Stimulated activated CD4-positive, alpha-beta T cell treated with anti-CD3 and anti-CD28 coated beads, TNF-alpha, amount 100 ng/mL, for 1 hour (primary cell): ENCODE data around the gene DCXR.

ENCODE experiments used
- DNase-seq, 3 donors: peaks; one replicate each; pipeline ENCODE4 v3.0.0-alpha.2; 2020; ENCODE audit warnings: low read depth in 3 of 3, low spot score in 1 of 3

The DCXR gene

GRCh38 chr17:82013772-82014321 is 23.6 kb downstream of the DCXR start:
- no peak for DNase-seq

- DNase-seq: no peak
These were observed 24.2 kb downstream of the DCXR start for GRCh38 chr17:82013341-82013740.

- DNase-seq: no peak
These were observed 24.7 kb downstream of the DCXR start for GRCh38 chr17:82012640-82013295.

- DNase-seq: no peak
These were observed 25.2 kb downstream of the DCXR start for GRCh38 chr17:82012261-82012639.

GRCh38 chr17:82011617-82012187 is 25.8 kb downstream of the DCXR start:
- DNase-seq: no peak

- DNase-seq: no peak
These were observed 26.6 kb downstream of the DCXR start for GRCh38 chr17:82010575-82011525.

GRCh38 chr17:82009413-82009812 is 28.1 kb downstream of the DCXR start:
- no peak for DNase-seq

DNA sequence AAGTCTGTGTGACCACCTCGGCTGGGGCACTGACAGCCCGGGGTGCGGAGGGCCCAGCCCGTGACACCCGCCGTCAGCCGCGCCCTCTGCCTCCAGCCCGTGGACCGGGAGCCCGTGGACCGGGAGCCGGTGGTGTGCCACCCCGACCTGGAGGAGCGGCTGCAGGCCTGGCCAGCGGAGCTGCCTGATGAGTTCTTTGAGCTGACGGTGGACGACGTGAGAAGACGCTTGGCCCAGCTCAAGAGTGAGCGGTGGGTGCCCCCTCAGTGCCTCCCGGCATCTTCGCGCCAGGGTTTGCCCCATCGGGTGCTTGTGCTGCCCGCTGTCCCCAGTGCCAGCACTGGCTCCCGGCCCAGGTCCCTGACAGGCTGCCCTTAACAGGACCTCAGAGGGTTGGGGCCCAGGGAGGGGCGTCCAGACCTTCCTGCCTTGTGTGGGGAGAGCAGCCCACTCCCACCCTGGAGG is 28.5 kb downstream of the DCXR start:
- DNase-seq: no peak

DNA sequence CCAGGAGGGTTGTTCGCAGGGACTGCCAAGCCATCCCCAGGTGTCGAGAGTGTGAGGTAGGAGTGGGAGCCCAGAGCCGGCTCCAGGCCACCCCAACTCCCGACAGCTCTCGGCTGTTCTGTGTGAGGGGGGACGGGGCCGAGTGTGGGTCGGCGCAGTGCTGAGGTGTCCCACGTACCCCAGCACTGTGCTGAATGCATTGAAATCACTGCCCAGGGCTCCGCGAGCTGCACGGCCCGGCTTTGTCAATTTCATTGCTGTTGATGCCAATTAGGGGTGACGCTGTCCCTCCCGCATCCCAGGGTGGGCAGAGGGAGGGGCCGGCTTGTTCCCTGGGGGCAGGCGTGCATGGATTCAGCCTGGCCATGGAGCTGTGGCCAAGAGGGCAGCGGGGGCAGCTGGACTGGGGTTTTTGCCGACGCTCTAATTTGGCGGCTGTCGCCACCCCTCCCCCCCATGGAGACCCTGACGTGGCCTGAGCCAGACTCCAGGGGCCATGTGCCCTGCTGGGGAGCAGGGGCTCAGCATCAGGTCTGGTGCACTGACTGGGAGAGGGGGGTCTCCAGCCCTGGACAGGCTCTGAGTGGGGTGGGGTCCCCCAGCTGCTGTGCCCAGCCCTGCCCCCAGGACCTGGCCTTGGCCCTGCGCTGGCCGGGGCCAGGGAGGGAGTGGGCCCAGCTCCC is 29.1 kb downstream of the DCXR start:
- no peak for DNase-seq

- DNase-seq: no peak
These were observed 29.8 kb downstream of the DCXR start for GRCh38 chr17:82007495-82008257.

DNA sequence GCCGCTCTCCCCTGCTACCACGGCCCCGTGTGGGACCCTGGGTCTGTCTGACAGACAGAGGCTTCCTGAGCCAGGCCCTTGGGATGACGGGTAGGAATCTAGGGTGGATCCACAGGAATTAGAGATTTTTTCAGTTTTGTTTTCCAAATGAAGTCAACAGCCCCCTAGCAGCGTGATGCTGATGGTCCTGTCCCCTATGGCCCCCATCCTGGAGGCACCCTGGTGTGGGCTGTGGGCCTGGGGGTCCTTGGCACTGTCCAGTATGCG is 30.3 kb downstream of the DCXR start:
- DNase-seq: no peak

- no peak for DNase-seq
These were observed 30.8 kb downstream of the DCXR start for GRCh38 chr17:82006468-82007227.

GRCh38 chr17:82005701-82006348 is 31.7 kb downstream of the DCXR start:
- DNase-seq: no peak

GRCh38 chr17:82004517-82005455 is 32.7 kb downstream of the DCXR start:
- no peak for DNase-seq

- no peak for DNase-seq
These were observed 33.8 kb downstream of the DCXR start for GRCh38 chr17:82003411-82004381.

DNA sequence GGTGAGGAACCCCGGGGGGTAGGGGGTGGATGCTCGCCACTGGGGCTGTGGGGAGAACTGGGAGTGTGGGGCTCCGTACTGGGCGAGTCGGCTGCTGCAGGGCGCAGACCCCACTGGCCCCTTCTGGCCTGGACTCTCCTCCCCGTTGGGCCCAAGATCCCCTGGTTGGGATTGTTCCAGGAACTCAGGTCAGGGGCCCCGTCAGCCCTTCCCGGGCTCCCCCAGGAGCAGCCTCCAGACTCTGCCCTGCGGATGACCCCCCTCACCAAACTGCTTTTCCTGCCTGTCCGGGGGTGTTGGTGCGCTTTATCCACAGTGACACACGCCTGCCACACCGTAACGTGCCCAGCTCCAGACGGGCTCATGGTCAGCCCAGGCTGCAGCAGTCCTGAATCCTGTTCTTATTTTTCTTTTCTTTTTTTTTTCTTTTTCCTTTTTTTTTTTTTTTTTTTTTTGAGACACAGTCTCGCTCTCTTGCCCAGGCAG is 35.9 kb downstream of the DCXR start:
- no peak for DNase-seq
